HCT116 (cell line): Measurements from ENCODE around the gene SYT9. TPM values are rescaled to one million over a fixed set of nuclear protein-coding genes. Genes with fewer than 3 reads are reported as not detected.

Experiments used
- ATAC-seq: fragments of 200-7000 bp; cut with Tn5 transposase; 2 replicates; pipeline ENCODE4 v1.9.1; 2020; ENCODE audit warnings: mild to moderate bottlenecking, moderate library complexity
- BruUV-seq: library from RNA; stranded (reverse); fragments of 400-500 nt; replicated peaks from 2 replicates; lab custom pipeline; 2021; lab: Mats Ljungman, UMichigan
- CTCF ChIA-PET: fragments of 300-600 bp; sonication (Branson Sonifier 250); formaldehyde crosslinking; loops from one replicate; lab custom pipeline; 2021; ENCODE audit warnings: antibody characterized with exemption; lab: Charles Lee
- POLR2A ChIA-PET: fragments of 300-600, 350-600 bp; sonication (Branson Sonifier 250); formaldehyde crosslinking; loops from one replicate; lab custom pipeline; 2021; ENCODE audit warnings: antibody characterized with exemption; lab: Charles Lee
- RAD21 ChIA-PET, 2 experiments: fragments of 300-600 bp; sonication (Branson Sonifier 250); formaldehyde crosslinking; loops; one replicate each; lab custom pipeline; 2023; ENCODE audit warnings: low total read pairs in 2 of 2; ENCODE audit not compliant: uncharacterized antibody in 2 of 2, unreplicated experiment in 2 of 2, low non-redundant PET in 1 of 2; lab: Charles Lee
- DNase-seq: peaks from one replicate; pipeline ENCODE4 v3.0.0-alpha.2; 2010; ENCODE audit warnings: low read depth, low spot score
- H2AFZ ChIP-seq: fragments of 200-600 bp; shearing (Covaris generic), sonication (generic); 2 replicates; pipeline ENCODE4 v1.6.1; 2017; ENCODE audit warnings: low read depth, mixed run types, mixed read lengths, antibody characterized with exemption, low read length; ENCODE audit not compliant: poor library complexity, severe bottlenecking
- H3K27ac ChIP-seq: 2 replicates; pipeline ENCODE4 v1.5.1; 2012; ENCODE audit warnings: low read depth, low read length
- H3K27me3 ChIP-seq: fragments of 200-600 bp; sonication (generic); 2 replicates; pipeline ENCODE4 v1.6.1; 2016; ENCODE audit warnings: mixed run types, low read length, mixed read lengths; ENCODE audit not compliant: insufficient read depth
- H3K36me3 ChIP-seq, 2 experiments: fragments of 200-500 bp in 1 of 2; fragments of 200-600 bp in 1 of 2; sonication (Bioruptor generic) in 1 of 2; sonication (generic) in 1 of 2; 2 replicates each; pipeline versions ENCODE4 v1.5.1 to v1.6.1; 2014 to 2016; ENCODE audit warnings: low read length in 2 of 2, inconsistent platforms in 1 of 2, mixed read lengths in 1 of 2, mixed run types in 1 of 2; ENCODE audit not compliant: insufficient read depth in 2 of 2, control insufficient read depth in 1 of 2
- H3K4me1 ChIP-seq, 2 experiments: fragments of 200-600 bp in 1 of 2; sonication (generic) in 1 of 2; 2 replicates each; pipeline versions ENCODE4 v1.5.1 to v1.6.1; 2012 to 2017; ENCODE audit warnings: low read length in 2 of 2, inconsistent platforms in 1 of 2, mild to moderate bottlenecking in 1 of 2, mixed read lengths in 1 of 2, mixed run types in 1 of 2, moderate library complexity in 1 of 2; ENCODE audit not compliant: insufficient read depth in 2 of 2, control insufficient read depth in 1 of 2
- H3K4me2 ChIP-seq: fragments of 200-600 bp; sonication (generic); 2 replicates; pipeline ENCODE4 v1.6.1; 2017; ENCODE audit warnings: mixed run types, low read length, mixed read lengths
- H3K4me3 ChIP-seq, 2 experiments: fragments of 200-600 bp in 1 of 2; sonication (generic) in 1 of 2; replicated peaks in 1 of 2; 2 replicates each; pipeline ENCODE4 v1.5.1; 2011 to 2016; ENCODE audit warnings: low read length in 2 of 2, control low read depth in 1 of 2, low read depth in 1 of 2, mild to moderate bottlenecking in 1 of 2, mixed read lengths in 1 of 2, mixed run types in 1 of 2
- H3K79me2 ChIP-seq: fragments of 200-600 bp; sonication (generic); 2 replicates; pipeline ENCODE4 v1.6.1; 2017; ENCODE audit warnings: mild to moderate bottlenecking, mixed run types, low read length, moderate library complexity, mixed read lengths; ENCODE audit not compliant: insufficient read depth
- H3K9ac ChIP-seq: fragments of 200-600 bp; sonication (generic); 2 replicates; pipeline ENCODE4 v1.6.1; 2016; ENCODE audit warnings: low read length, mixed read lengths
- H3K9me2 ChIP-seq: fragments of 200-600 bp; sonication (generic), shearing (Covaris generic); 2 replicates; pipeline ENCODE4 v1.6.1; 2017; ENCODE audit warnings: mixed run types, mild to moderate bottlenecking, moderate library complexity; ENCODE audit not compliant: insufficient read depth
- H3K9me3 ChIP-seq, 2 experiments: fragments of 200-500 bp in 1 of 2; fragments of 200-600 bp in 1 of 2; sonication (Bioruptor generic) in 1 of 2; sonication (generic) in 1 of 2; 2 replicates each; pipeline ENCODE4 v1.6.1; 2014 to 2017; ENCODE audit warnings: low read length in 2 of 2, mixed read lengths in 2 of 2, inconsistent platforms in 1 of 2, low read depth in 1 of 2, mild to moderate bottlenecking in 1 of 2, mixed run types in 1 of 2, moderate library complexity in 1 of 2; ENCODE audit not compliant: control insufficient read depth in 1 of 2, insufficient read depth in 1 of 2
- H4K20me1 ChIP-seq: fragments of 200-600 bp; sonication (generic), shearing (Covaris generic); 2 replicates; pipeline ENCODE4 v1.6.1; 2017; ENCODE audit warnings: mixed run types, mild to moderate bottlenecking, moderate library complexity; ENCODE audit not compliant: insufficient read depth
- ATF3 ChIP-seq: IDR thresholded peaks from 2 replicates; pipeline ENCODE4 v1.6.1; 2012
- CBX3 ChIP-seq: IDR thresholded peaks from 2 replicates; pipeline ENCODE4 v1.6.1; 2012; ENCODE audit warnings: low read depth
- CTCF ChIP-seq, 3 experiments: fragments of 200-600 bp in 1 of 3; sonication (generic) in 1 of 3; IDR thresholded peaks in 2 of 3; conservative IDR thresholded peaks in 1 of 3; 2 replicates each; pipeline ENCODE4 v1.5.1; 2012 to 2017; ENCODE audit warnings: low read depth in 2 of 3, low read length in 2 of 3, antibody characterized with exemption in 1 of 3, borderline replicate concordance in 1 of 3, control low read depth in 1 of 3, mild to moderate bottlenecking in 1 of 3, mixed read lengths in 1 of 3, mixed run types in 1 of 3, moderate library complexity in 1 of 3; ENCODE audit not compliant: insufficient read depth in 1 of 3
- EGR1 ChIP-seq: IDR thresholded peaks from 2 replicates; pipeline ENCODE4 v1.6.1; 2012; ENCODE audit warnings: low read depth
- ELF1 ChIP-seq: IDR thresholded peaks from 2 replicates; pipeline ENCODE4 v1.6.1; 2012; ENCODE audit warnings: low read depth, borderline replicate concordance
- EZH2 ChIP-seq: fragments of 200-600 bp; sonication (generic); IDR thresholded peaks from 2 replicates; pipeline ENCODE4 v1.6.1; 2017; ENCODE audit warnings: antibody characterized with exemption, mixed run types
- FOSL1 ChIP-seq: IDR thresholded peaks from 2 replicates; pipeline ENCODE4 v1.6.1; 2012; ENCODE audit warnings: low read depth
- POLR2A ChIP-seq: IDR thresholded peaks from 2 replicates; pipeline ENCODE4 v1.7.0; 2011; ENCODE audit warnings: borderline replicate concordance; ENCODE audit not compliant: insufficient read depth, insufficient read length; ENCODE audit errors: extremely low read depth
- POLR2AphosphoS5 ChIP-seq: IDR thresholded peaks from 2 replicates; pipeline ENCODE4 v1.6.1; 2011; ENCODE audit warnings: mild to moderate bottlenecking, low read depth, low read length, moderate library complexity
- RAD21 ChIP-seq: IDR thresholded peaks from 2 replicates; pipeline ENCODE4 v1.6.1; 2012; ENCODE audit warnings: low read depth, mild to moderate bottlenecking
- REST ChIP-seq: IDR thresholded peaks from 2 replicates; pipeline ENCODE4 v1.6.1; 2012; ENCODE audit warnings: low read depth
- YY1 ChIP-seq: IDR thresholded peaks from 2 replicates; pipeline ENCODE4 v1.6.1; 2011; ENCODE audit warnings: low read length, low read depth, moderate library complexity, mild to moderate bottlenecking; ENCODE audit not compliant: insufficient replicate concordance; ENCODE audit errors: extremely low read depth
- ZFX ChIP-seq: fragments of 450-650 bp; IDR thresholded peaks from 2 replicates; pipeline ENCODE4 v1.6.1; 2017
- ZNF274 ChIP-seq: fragments of 200-500 bp; sonication (Bioruptor generic); IDR thresholded peaks from 2 replicates; pipeline ENCODE4 v1.6.1; 2014; ENCODE audit warnings: mild to moderate bottlenecking, low read depth, low read length, inconsistent platforms
- intact Hi-C: fragments of 100-400 bp; cut with micrococcal nuclease; formaldehyde crosslinking; loops from 2 replicates; pipeline ENCODE4 v1.10.0; 2022
- total RNA-seq: library from RNA; stranded (reverse); gene quantifications from one replicate; pipeline ENCODE4 v1.2.1, GENCODE V29; 2021; ENCODE audit not compliant: unreplicated experiment

SYT9 gene
- total RNA-seq, 1 experiment from 2014 or later, result not detected

- TF ChIP-seq FOSL1 (no peak), ELF1 (no peak), CBX3 (no peak), YY1 (no peak), RAD21 (no peak), ZFX (no peak), ZNF274 (no peak), POLR2A (no peak), REST (no peak), CTCF (IDR thresholded peaks at IDR 0.05 in 2 of 3, conservative IDR thresholded peaks at IDR 0.05 in 1 of 3; ENCODE audit: borderline replicate concordance in 1 of 3, insufficient read depth in 1 of 3, low read depth in 2 of 3, low read length in 2 of 3) (no peak), EZH2 (no peak), EGR1 (no peak), ATF3 (no peak), POLR2AphosphoS5 (no peak)
- TF ChIP-seq, all 23 proteins: peak for 0
- no TSS peak for BruUV-seq
- DNase-seq (no peak), ATAC-seq (no peak)
- Histone ChIP-seq H3K27ac (no peak overlapping the region), H3K9me3 (no peaks in the 10 kb centered on the region), H3K4me3 (no peak overlapping the region), H3K9me2 (no peaks in the 10 kb centered on the region), H3K27me3 (no peaks in the 10 kb centered on the region; the same call in 1 of the 2 replicates), H3K4me1 (peaks cover 8 to 19% of the 10 kb centered on the region in 2 experiments; a peak in 3 of 4 replicates), H3K79me2 (no peaks in the 10 kb centered on the region), H3K9ac (no peak overlapping the region), H4K20me1 (no peaks in the 10 kb centered on the region), H2AFZ (no peak overlapping the region), H3K36me3 (no peaks in the 10 kb centered on the region), H3K4me2 (no peak overlapping the region)
- intact Hi-C loops, result loop anchor here (5.0 kb wide), 1 partner anchor 157 kb away; no protein-coding TSS in a partner anchor
- ChIA-PET RAD21 (no interaction called here), POLR2A (no interaction called here), CTCF (no interaction called here)
Measured at GRCh38 chr11:7509966-7510365, 258.3 kb downstream of the SYT9 start.
